ENCODE results near the gene TMEM131.

Gene TMEM131

GRCh38 chr2:98020516-98020915, 24.8 kb upstream of the TMEM131 start:
- H3K18ac ChIP-seq (ENCODE audit: low read length): no peak overlapping the region
- H3K9ac ChIP-seq (ENCODE audit: low read length): no peak overlapping the region
- H4K12ac ChIP-seq (ENCODE audit: low read depth, low read length): no peak overlapping the region
- no peak overlapping the region for H3K27ac ChIP-seq (ENCODE audit: low read depth, low read length)
- H3K4me1 ChIP-seq (ENCODE audit: control insufficient read depth in 1 of 2, insufficient read depth in 2 of 2, low read length in 2 of 2): no peaks in the 10 kb centered on the region
- no CpG with 5 or more reads among the region's 6 CpGs for WGBS (ENCODE audit: extremely low coverage, insufficient coverage, insufficient read length)
- H3K4me2 ChIP-seq (ENCODE audit: low read length): no peak overlapping the region
- H2BK12ac ChIP-seq (ENCODE audit: low read length): no peak overlapping the region
- H3K4ac ChIP-seq (ENCODE audit: low read depth, low read length): no peak overlapping the region
- no peak overlapping the region for H2AFZ ChIP-seq (ENCODE audit: insufficient read depth, low read length, poor library complexity)
- no peaks in the 10 kb centered on the region for H3K27me3 ChIP-seq (ENCODE audit: insufficient read depth, low read length)
- H3K4me3 ChIP-seq (ENCODE audit: low read depth, low read length): no peak overlapping the region
- no peaks in the 10 kb centered on the region for H3K36me3 ChIP-seq (ENCODE audit: control insufficient read depth in 1 of 2, insufficient read depth in 2 of 2, low read length in 2 of 2)
- H3K14ac ChIP-seq (ENCODE audit: low read length): no peak overlapping the region
- no peak overlapping the region for H4K8ac ChIP-seq (ENCODE audit: low read depth, low read length)
- H4K91ac ChIP-seq (ENCODE audit: low read depth, low read length): no peak overlapping the region
- H3K9me3 ChIP-seq (ENCODE audit: insufficient read depth, low read depth, low read length): peaks cover 4% of the 10 kb centered on the region
- H2AK5ac ChIP-seq (ENCODE audit: low read length): no peak overlapping the region
- H3K23ac ChIP-seq (ENCODE audit: low read length): no peak overlapping the region
- H2BK5ac ChIP-seq (ENCODE audit: low read depth, low read length, poor library complexity): no peak overlapping the region
- H3K79me2 ChIP-seq (ENCODE audit: control insufficient read depth, insufficient read depth, low read length, poor library complexity): no peaks in the 10 kb centered on the region
- H2BK120ac ChIP-seq (ENCODE audit: insufficient read depth, low read length, poor library complexity): no peak overlapping the region
- no peaks in the 10 kb centered on the region for H3K79me1 ChIP-seq (ENCODE audit: low read length)
- no peak for DNase-seq

GRCh38 chr2:98016908-98017670, 21.3 kb upstream of the TMEM131 start:
- Histone ChIP-seq H3K4me3 (ENCODE audit: low read depth, low read length) (no peak overlapping the region), H2AFZ (ENCODE audit: insufficient read depth, low read length, poor library complexity) (no peak overlapping the region), H3K23ac (ENCODE audit: low read length) (no peak overlapping the region), H3K4ac (ENCODE audit: low read depth, low read length) (no peak overlapping the region), H3K36me3 (ENCODE audit: control insufficient read depth in 1 of 2, insufficient read depth in 2 of 2, low read length in 2 of 2) (no peaks in the 10 kb centered on the region), H2AK5ac (ENCODE audit: low read length) (no peak overlapping the region), H3K9ac (ENCODE audit: low read length) (no peak overlapping the region), H3K79me1 (ENCODE audit: low read length) (no peaks in the 10 kb centered on the region), H3K4me2 (ENCODE audit: low read length) (no peak overlapping the region), H3K4me1 (ENCODE audit: control insufficient read depth in 1 of 2, insufficient read depth in 2 of 2, low read length in 2 of 2) (peaks cover 0 to 2% of the 10 kb centered on the region in 2 experiments), H4K8ac (ENCODE audit: low read depth, low read length) (no peak overlapping the region), H2BK120ac (ENCODE audit: insufficient read depth, low read length, poor library complexity) (no peak overlapping the region), H3K79me2 (ENCODE audit: control insufficient read depth, insufficient read depth, low read length, poor library complexity) (no peaks in the 10 kb centered on the region), H3K14ac (ENCODE audit: low read length) (no peak overlapping the region), H3K18ac (ENCODE audit: low read length) (no peak overlapping the region), H3K27ac (ENCODE audit: low read depth, low read length) (no peak overlapping the region), H4K91ac (ENCODE audit: low read depth, low read length) (no peak overlapping the region), H2BK5ac (ENCODE audit: low read depth, low read length, poor library complexity) (no peak overlapping the region), H4K12ac (ENCODE audit: low read depth, low read length) (no peak overlapping the region), H3K27me3 (ENCODE audit: insufficient read depth, low read length) (no peaks in the 10 kb centered on the region), H2BK12ac (ENCODE audit: low read length) (no peak overlapping the region), H3K9me3 (ENCODE audit: insufficient read depth, low read depth, low read length) (peaks cover 4% of the 10 kb centered on the region)
- WGBS (ENCODE audit: extremely low coverage, insufficient coverage, insufficient read length): 100% methylated on average over 1 of the region's 7 CpGs
- DNase-seq: no peak

GRCh38 chr2:98015671-98016070, 19.9 kb upstream of the TMEM131 start:
- no peak overlapping the region for H2AFZ ChIP-seq (ENCODE audit: insufficient read depth, low read length, poor library complexity)
- H2BK120ac ChIP-seq (ENCODE audit: insufficient read depth, low read length, poor library complexity): no peak overlapping the region
- H3K9ac ChIP-seq (ENCODE audit: low read length): no peak overlapping the region
- no CpG with 5 or more reads among the region's 1 CpG for WGBS (ENCODE audit: extremely low coverage, insufficient coverage, insufficient read length)
- no peaks in the 10 kb centered on the region for H3K79me2 ChIP-seq (ENCODE audit: control insufficient read depth, insufficient read depth, low read length, poor library complexity)
- no peak overlapping the region for H4K12ac ChIP-seq (ENCODE audit: low read depth, low read length)
- no peaks in the 10 kb centered on the region for H3K36me3 ChIP-seq (ENCODE audit: control insufficient read depth in 1 of 2, insufficient read depth in 2 of 2, low read length in 2 of 2)
- H2BK5ac ChIP-seq (ENCODE audit: low read depth, low read length, poor library complexity): no peak overlapping the region
- H3K4me1 ChIP-seq (ENCODE audit: control insufficient read depth in 1 of 2, insufficient read depth in 2 of 2, low read length in 2 of 2): peaks cover 0 to 2% of the 10 kb centered on the region in 2 experiments
- no peak overlapping the region for H3K14ac ChIP-seq (ENCODE audit: low read length)
- H3K4ac ChIP-seq (ENCODE audit: low read depth, low read length): no peak overlapping the region
- no peak overlapping the region for H3K27ac ChIP-seq (ENCODE audit: low read depth, low read length)
- H3K79me1 ChIP-seq (ENCODE audit: low read length): no peaks in the 10 kb centered on the region
- no peak overlapping the region for H4K8ac ChIP-seq (ENCODE audit: low read depth, low read length)
- no peak overlapping the region for H3K23ac ChIP-seq (ENCODE audit: low read length)
- peaks cover 4% of the 10 kb centered on the region for H3K9me3 ChIP-seq (ENCODE audit: insufficient read depth, low read depth, low read length)
- H2AK5ac ChIP-seq (ENCODE audit: low read length): no peak overlapping the region
- no peak overlapping the region for H2BK12ac ChIP-seq (ENCODE audit: low read length)
- DNase-seq: no peak
- no peaks in the 10 kb centered on the region for H3K27me3 ChIP-seq (ENCODE audit: insufficient read depth, low read length)
- H3K4me2 ChIP-seq (ENCODE audit: low read length): no peak overlapping the region
- no peak overlapping the region for H4K91ac ChIP-seq (ENCODE audit: low read depth, low read length)
- no peak overlapping the region for H3K4me3 ChIP-seq (ENCODE audit: low read depth, low read length)
- no peak overlapping the region for H3K18ac ChIP-seq (ENCODE audit: low read length)

GRCh38 chr2:98014379-98014778, 18.6 kb upstream of the TMEM131 start:
- no peak overlapping the region for H3K4me3 ChIP-seq (ENCODE audit: low read depth, low read length)
- no peaks in the 10 kb centered on the region for H3K27me3 ChIP-seq (ENCODE audit: insufficient read depth, low read length)
- no CpG with 5 or more reads among the region's 2 CpGs for WGBS (ENCODE audit: extremely low coverage, insufficient coverage, insufficient read length)
- no peak overlapping the region for H2BK5ac ChIP-seq (ENCODE audit: low read depth, low read length, poor library complexity)
- H3K27ac ChIP-seq (ENCODE audit: low read depth, low read length): no peak overlapping the region
- no peak overlapping the region for H2AK5ac ChIP-seq (ENCODE audit: low read length)
- no peak overlapping the region for H3K14ac ChIP-seq (ENCODE audit: low read length)
- H3K79me1 ChIP-seq (ENCODE audit: low read length): no peaks in the 10 kb centered on the region
- H3K23ac ChIP-seq (ENCODE audit: low read length): no peak overlapping the region
- H3K36me3 ChIP-seq (ENCODE audit: control insufficient read depth in 1 of 2, insufficient read depth in 2 of 2, low read length in 2 of 2): no peaks in the 10 kb centered on the region
- H2AFZ ChIP-seq (ENCODE audit: insufficient read depth, low read length, poor library complexity): no peak overlapping the region
- H3K4ac ChIP-seq (ENCODE audit: low read depth, low read length): no peak overlapping the region
- no peak overlapping the region for H4K12ac ChIP-seq (ENCODE audit: low read depth, low read length)
- H3K18ac ChIP-seq (ENCODE audit: low read length): no peak overlapping the region
- H2BK12ac ChIP-seq (ENCODE audit: low read length): no peak overlapping the region
- H3K79me2 ChIP-seq (ENCODE audit: control insufficient read depth, insufficient read depth, low read length, poor library complexity): no peaks in the 10 kb centered on the region
- H4K8ac ChIP-seq (ENCODE audit: low read depth, low read length): no peak overlapping the region
- H3K9ac ChIP-seq (ENCODE audit: low read length): no peak overlapping the region
- no peaks in the 10 kb centered on the region for H3K9me3 ChIP-seq (ENCODE audit: insufficient read depth, low read depth, low read length)
- no peak overlapping the region for H3K4me2 ChIP-seq (ENCODE audit: low read length)
- H4K91ac ChIP-seq (ENCODE audit: low read depth, low read length): no peak overlapping the region
- H3K4me1 ChIP-seq (ENCODE audit: control insufficient read depth in 1 of 2, insufficient read depth in 2 of 2, low read length in 2 of 2): peaks cover 0 to 2% of the 10 kb centered on the region in 2 experiments
- DNase-seq: no peak
- H2BK120ac ChIP-seq (ENCODE audit: insufficient read depth, low read length, poor library complexity): no peak overlapping the region
